K562 (cell line): Measurements from ENCODE around the gene ZNF628. TPM values are rescaled to one million over a fixed set of nuclear protein-coding genes. Genes with fewer than 3 reads are reported as not detected.
A peak's percentile ranks its signal among the peaks of the same experiment; 100 is the strongest.

Experiments used
- ATF1 ChIP-seq, 2 experiments: fragments of 450-650 bp in 1 of 2; IDR thresholded peaks; 2 replicates each; pipeline ENCODE4 v1.6.1; 2016; ENCODE audit warnings: missing compliant biosample characterization in 1 of 2, missing genetic modification characterization in 1 of 2
- BDP1 ChIP-seq: IDR thresholded peaks from 3 replicates; pipeline ENCODE4 v1.6.1; 2011; ENCODE audit not compliant: insufficient read length, insufficient read depth
- CAMTA2 ChIP-seq: fragments of 250-450 bp; sonication (Bioruptor Pico); conservative IDR thresholded peaks from 2 replicates; pipeline ENCODE4 v1.5.1; 2022
- FOXK2 ChIP-seq, 2 experiments: fragments of 450-650 bp; IDR thresholded peaks in 1 of 2; conservative IDR thresholded peaks in 1 of 2; 2 replicates each; pipeline ENCODE4 v1.6.1; 2016; ENCODE audit warnings: low read depth in 2 of 2, mild to moderate bottlenecking in 1 of 2
- HMG20B ChIP-seq: fragments of 250-450 bp; sonication (Bioruptor Pico); IDR thresholded peaks from 2 replicates; pipeline ENCODE4 v1.5.0; 2021; ENCODE audit warnings: mild to moderate bottlenecking
- KHSRP ChIP-seq: fragments of 450-650 bp; IDR thresholded peaks from 2 replicates; pipeline ENCODE4 v1.6.1; 2017
- MECOM ChIP-seq: fragments of 250-450 bp; sonication (Bioruptor Pico); IDR thresholded peaks from 2 replicates; pipeline ENCODE4 v1.8.0; 2022; ENCODE audit warnings: inconsistent platforms
- MED1 ChIP-seq: sonication (generic); formaldehyde crosslinking; IDR thresholded peaks from 2 replicates; pipeline ENCODE4 v1.8.1; 2023; ENCODE audit warnings: missing genetic modification reagents, borderline replicate concordance
- NCOR1 ChIP-seq: fragments of 450-650 bp; IDR thresholded peaks from 2 replicates; pipeline ENCODE4 v1.6.1; 2016; ENCODE audit warnings: mild to moderate bottlenecking, moderate library complexity
- PCBP2 ChIP-seq: fragments of 200-400 bp; formaldehyde crosslinking; IDR thresholded peaks from 2 replicates; pipeline ENCODE4 v1.6.1; 2018; ENCODE audit warnings: low read length, low read depth, mild to moderate bottlenecking, moderate library complexity; ENCODE audit not compliant: poor library complexity, severe bottlenecking
- PHB ChIP-seq: fragments of 250-450 bp; sonication (Bioruptor Pico); IDR thresholded peaks from 2 replicates; pipeline ENCODE4 v1.5.0; 2021
- PRMT5 ChIP-seq: sonication (generic); formaldehyde crosslinking; IDR thresholded peaks from 2 replicates; pipeline ENCODE4 v1.5.0; 2020; ENCODE audit warnings: missing genetic modification reagents
- PRPF4 ChIP-seq: fragments of 200-400 bp; formaldehyde crosslinking; IDR thresholded peaks from one replicate; pipeline ENCODE4 v1.6.1; 2017; ENCODE audit warnings: low read length, low read depth, mild to moderate bottlenecking; ENCODE audit not compliant: insufficient read depth, poor library complexity, severe bottlenecking
- SRSF7 ChIP-seq: fragments of 200-400 bp; formaldehyde crosslinking; optimal IDR thresholded peaks from 2 replicates; pipeline ENCODE3; 2017; ENCODE audit warnings: mild to moderate bottlenecking, low read depth, low read length
- TAF15 ChIP-seq: fragments of 200-400 bp; formaldehyde crosslinking; IDR thresholded peaks from 2 replicates; pipeline ENCODE4 v1.6.1; 2017; ENCODE audit warnings: mild to moderate bottlenecking, low read depth, low read length, moderate library complexity
- ZNF217 ChIP-seq: sonication (generic); formaldehyde crosslinking; IDR thresholded peaks from 2 replicates; pipeline ENCODE4 v1.8.0; 2022; ENCODE audit warnings: mild to moderate bottlenecking, missing genetic modification reagents
- ZNF408 ChIP-seq: fragments of 250-450 bp; sonication (Bioruptor Pico); IDR thresholded peaks from 2 replicates; pipeline ENCODE4 v1.4.0; 2020; ENCODE audit warnings: low read depth, mild to moderate bottlenecking, moderate library complexity
- ZNF76 ChIP-seq: fragments of 250-450 bp; sonication (Bioruptor Pico); IDR thresholded peaks from 2 replicates; pipeline ENCODE4 v1.4.0; 2020; ENCODE audit warnings: mild to moderate bottlenecking, moderate library complexity, borderline replicate concordance
- ZNF77 ChIP-seq: fragments of 250-450 bp; sonication (Bioruptor Pico); IDR thresholded peaks from 2 replicates; pipeline ENCODE4 v1.5.0; 2020
- polyA plus RNA-seq, 8 experiments: library from polyadenylated mRNA; depleted of rRNA in 4 of 8; stranded (reverse) in 5 of 8; unstranded in 3 of 8; fragments of >200 nt; fragmentation: Nextera tagmentation in 2 of 8; fragmentation: Illumina TruSeq in 1 of 8; extraction: Ambion mirVana in 2 of 8; extraction: Trizol in 1 of 8; gene quantifications; 2 replicates each; pipeline versions ENCODE4 v1.2.1 to v1.2.3, GENCODE V29; 2011 to 2014; ENCODE audit warnings: inconsistent platforms in 1 of 8, missing spikeins in 1 of 8
- total RNA-seq, 7 experiments: library from RNA; depleted of rRNA in 6 of 7; stranded (reverse); fragments of >200 nt in 6 of 7; fragmentation: Illumina TruSeq in 2 of 7; extraction: Trizol in 2 of 7; gene quantifications; 2 replicates each; pipeline versions ENCODE4 v1.2.1 to v1.2.3, GENCODE V29; 2011 to 2021; ENCODE audit warnings: low replicate concordance in 1 of 7
- TF ChIP-seq, protein P1 (sequence below), 3 experiments: IDR thresholded peaks in 2 of 3; conservative IDR thresholded peaks in 1 of 3; 2 replicates each; pipeline ENCODE4 v1.5.1; 2011 to 2012; ENCODE audit warnings: low read length in 3 of 3, mild to moderate bottlenecking in 3 of 3, control low read depth in 2 of 3, improper control_type of control experiment in 1 of 3, inconsistent platforms in 1 of 3, low read depth in 1 of 3, mixed read lengths in 1 of 3, moderate library complexity in 1 of 3; ENCODE audit not compliant: insufficient read depth in 2 of 3
- TF ChIP-seq, protein P2 (sequence below): fragments of 250-450 bp; sonication (Bioruptor Pico); IDR thresholded peaks from 2 replicates; pipeline ENCODE4 v1.4.0; 2020; ENCODE audit warnings: borderline replicate concordance
- TF ChIP-seq, protein P3 (sequence below): fragments of 250-450 bp; sonication (Bioruptor Pico); IDR thresholded peaks from 2 replicates; pipeline ENCODE4 v1.4.0; 2020; ENCODE audit warnings: mild to moderate bottlenecking, moderate library complexity
- TF ChIP-seq, protein P4 (sequence below): fragments of 250-450 bp; sonication (Bioruptor Pico); IDR thresholded peaks from 2 replicates; pipeline ENCODE4 v1.8.0; 2022; ENCODE audit warnings: inconsistent platforms, mild to moderate bottlenecking, moderate library complexity, borderline replicate concordance

Gene ZNF628
- total and polyA plus RNA-seq, 9 of the 15 experiments (the other 6 are each of a cell fraction or from before 2014, with no cell fraction given) = 0.13 to 13.6 (median 2.2) TPM; not detected in 3

DNA sequence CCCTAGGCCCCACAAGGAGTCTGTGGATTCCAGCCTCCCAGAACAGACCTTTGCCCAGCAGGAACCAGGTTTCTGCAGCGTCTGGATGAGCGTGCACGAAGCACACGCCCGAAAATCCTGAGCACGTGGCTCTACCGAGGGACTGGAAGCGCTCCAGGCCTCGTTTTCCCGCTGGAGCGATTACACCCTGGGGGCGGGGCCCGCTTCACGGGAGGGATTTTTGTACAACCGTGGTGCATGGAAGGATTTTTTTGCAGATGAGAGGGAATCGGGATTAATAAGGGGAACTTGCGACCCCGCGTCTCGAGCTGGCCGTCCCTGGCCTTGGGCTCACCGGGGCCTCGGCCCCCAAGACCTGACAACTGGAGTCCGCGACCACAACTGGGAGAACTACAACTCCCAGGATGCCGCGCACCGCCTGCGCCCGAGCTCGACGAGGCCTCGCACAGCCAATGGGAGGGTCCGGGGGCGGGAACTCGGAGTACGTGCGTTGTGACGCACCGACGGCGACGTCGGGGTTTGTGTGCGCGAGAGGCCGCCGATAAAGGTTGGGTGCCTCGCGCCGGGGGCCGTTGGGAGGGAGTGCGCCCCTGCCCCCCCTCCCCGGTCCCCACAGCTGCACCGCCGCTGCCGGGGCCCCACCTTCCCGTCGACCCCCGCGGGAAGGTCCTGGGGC, at the start of gene ZNF628 (continued):
- TF ChIP-seq, protein P1, sequence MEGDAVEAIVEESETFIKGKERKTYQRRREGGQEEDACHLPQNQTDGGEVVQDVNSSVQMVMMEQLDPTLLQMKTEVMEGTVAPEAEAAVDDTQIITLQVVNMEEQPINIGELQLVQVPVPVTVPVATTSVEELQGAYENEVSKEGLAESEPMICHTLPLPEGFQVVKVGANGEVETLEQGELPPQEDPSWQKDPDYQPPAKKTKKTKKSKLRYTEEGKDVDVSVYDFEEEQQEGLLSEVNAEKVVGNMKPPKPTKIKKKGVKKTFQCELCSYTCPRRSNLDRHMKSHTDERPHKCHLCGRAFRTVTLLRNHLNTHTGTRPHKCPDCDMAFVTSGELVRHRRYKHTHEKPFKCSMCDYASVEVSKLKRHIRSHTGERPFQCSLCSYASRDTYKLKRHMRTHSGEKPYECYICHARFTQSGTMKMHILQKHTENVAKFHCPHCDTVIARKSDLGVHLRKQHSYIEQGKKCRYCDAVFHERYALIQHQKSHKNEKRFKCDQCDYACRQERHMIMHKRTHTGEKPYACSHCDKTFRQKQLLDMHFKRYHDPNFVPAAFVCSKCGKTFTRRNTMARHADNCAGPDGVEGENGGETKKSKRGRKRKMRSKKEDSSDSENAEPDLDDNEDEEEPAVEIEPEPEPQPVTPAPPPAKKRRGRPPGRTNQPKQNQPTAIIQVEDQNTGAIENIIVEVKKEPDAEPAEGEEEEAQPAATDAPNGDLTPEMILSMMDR (IDR thresholded peaks at IDR 0.05 in 2 of 3, conservative IDR thresholded peaks at IDR 0.05 in 1 of 3; ENCODE audit: insufficient read depth in 2 of 3, low read depth in 1 of 3, low read length in 3 of 3) = peak in 1 of 3 experiments; percentile 11; a peak in 1 of 6 replicates
- TF ChIP-seq ATF1 (CRISPR knock-in tag; IDR thresholded peaks at IDR 0.05) (peak; percentile 94), ATF1 (tag; IDR thresholded peaks at IDR 0.05) (peak; percentile 98), FOXK2 (conservative IDR thresholded peaks at IDR 0.05 in 1 of 2, IDR thresholded peaks at IDR 0.05 in 1 of 2; ENCODE audit: low read depth in 2 of 2) (peak in 1 of 2 experiments; percentile 42; a peak in 2 of 4 replicates), SRSF7 (no peak), CAMTA2 (CRISPR knock-in tag) (peak; percentile 59; the same call in 1 of the 2 replicates), MED1 (CRISPR knock-in tag) (no peak), ZNF217 (no peak), HMG20B (no peak), NCOR1 (no peak), PRPF4 (no peak), TAF15 (no peak), MECOM (CRISPR knock-in tag) (0 out of 2 replicates have a peak, but pooled peaks have one; percentile 64), PCBP2 (no peak), PHB (CRISPR knock-in tag) (no peak), PRMT5 (CRISPR knock-in tag) (no peak), KHSRP (peak; percentile 64), BDP1 (no peak), ZNF76 (CRISPR knock-in tag) (peak; percentile 71; the same call in 1 of the 2 replicates), ZNF77 (CRISPR knock-in tag) (no peak), ZNF408 (no peak)
- TF ChIP-seq, protein P2, sequence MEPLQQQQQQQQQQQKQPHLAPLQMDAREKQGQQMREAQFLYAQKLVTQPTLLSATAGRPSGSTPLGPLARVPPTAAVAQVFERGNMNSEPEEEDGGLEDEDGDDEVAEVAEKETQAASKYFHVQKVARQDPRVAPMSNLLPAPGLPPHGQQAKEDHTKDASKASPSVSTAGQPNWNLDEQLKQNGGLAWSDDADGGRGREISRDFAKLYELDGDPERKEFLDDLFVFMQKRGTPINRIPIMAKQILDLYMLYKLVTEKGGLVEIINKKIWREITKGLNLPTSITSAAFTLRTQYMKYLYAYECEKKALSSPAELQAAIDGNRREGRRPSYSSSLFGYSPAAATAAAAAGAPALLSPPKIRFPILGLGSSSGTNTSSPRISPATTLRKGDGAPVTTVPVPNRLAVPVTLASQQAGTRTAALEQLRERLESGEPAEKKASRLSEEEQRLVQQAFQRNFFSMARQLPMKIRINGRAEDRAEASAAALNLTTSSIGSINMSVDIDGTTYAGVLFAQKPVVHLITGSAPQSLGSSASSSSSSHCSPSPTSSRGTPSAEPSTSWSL = no peak
- TF ChIP-seq, protein P3, sequence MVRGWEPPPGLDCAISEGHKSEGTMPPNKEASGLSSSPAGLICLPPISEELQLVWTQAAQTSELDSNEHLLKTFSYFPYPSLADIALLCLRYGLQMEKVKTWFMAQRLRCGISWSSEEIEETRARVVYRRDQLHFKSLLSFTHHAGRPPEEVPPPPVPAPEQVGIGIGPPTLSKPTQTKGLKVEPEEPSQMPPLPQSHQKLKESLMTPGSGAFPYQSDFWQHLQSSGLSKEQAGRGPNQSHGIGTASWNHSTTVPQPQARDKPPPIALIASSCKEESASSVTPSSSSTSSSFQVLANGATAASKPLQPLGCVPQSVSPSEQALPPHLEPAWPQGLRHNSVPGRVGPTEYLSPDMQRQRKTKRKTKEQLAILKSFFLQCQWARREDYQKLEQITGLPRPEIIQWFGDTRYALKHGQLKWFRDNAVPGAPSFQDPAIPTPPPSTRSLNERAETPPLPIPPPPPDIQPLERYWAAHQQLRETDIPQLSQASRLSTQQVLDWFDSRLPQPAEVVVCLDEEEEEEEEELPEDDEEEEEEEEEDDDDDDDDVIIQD (CRISPR knock-in tag) = no peak; the same call in 1 of the 2 replicates
- TF ChIP-seq, protein P4, sequence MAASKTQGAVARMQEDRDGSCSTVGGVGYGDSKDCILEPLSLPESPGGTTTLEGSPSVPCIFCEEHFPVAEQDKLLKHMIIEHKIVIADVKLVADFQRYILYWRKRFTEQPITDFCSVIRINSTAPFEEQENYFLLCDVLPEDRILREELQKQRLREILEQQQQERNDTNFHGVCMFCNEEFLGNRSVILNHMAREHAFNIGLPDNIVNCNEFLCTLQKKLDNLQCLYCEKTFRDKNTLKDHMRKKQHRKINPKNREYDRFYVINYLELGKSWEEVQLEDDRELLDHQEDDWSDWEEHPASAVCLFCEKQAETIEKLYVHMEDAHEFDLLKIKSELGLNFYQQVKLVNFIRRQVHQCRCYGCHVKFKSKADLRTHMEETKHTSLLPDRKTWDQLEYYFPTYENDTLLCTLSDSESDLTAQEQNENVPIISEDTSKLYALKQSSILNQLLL = no peak
